SW480 (cell line): ENCODE results near the gene ADAMTSL4.

Source experiments
- DNase-seq: peaks from one replicate; pipeline ENCODE4 v3.0.0-alpha.2; 2016; ENCODE audit warnings: low spot score

ADAMTSL4 gene

GRCh38 chr1:150535511-150536287 lies 13.5 kb upstream of the ADAMTSL4 start:
- peak; percentile 33 for DNase-seq

- DNase-seq, result no peak
These were observed 12.1 kb upstream of the ADAMTSL4 start for GRCh38 chr1:150536836-150537731.

- DNase-seq, result no peak
These were observed 11.2 kb upstream of the ADAMTSL4 start for GRCh38 chr1:150537732-150538684.

- no peak for DNase-seq
These were observed 5.6 kb upstream of the ADAMTSL4 start for GRCh38 chr1:150543500-150544143.

- DNase-seq, result no peak
These were observed 5.0 kb upstream of the ADAMTSL4 start for GRCh38 chr1:150544204-150544603.

GRCh38 chr1:150545486-150546032 lies 3.6 kb upstream of the ADAMTSL4 start:
- no peak for DNase-seq

GRCh38 chr1:150546294-150546937 lies 2.8 kb upstream of the ADAMTSL4 start:
- no peak for DNase-seq

- no peak for DNase-seq
These were observed 930 bp upstream of the ADAMTSL4 start for GRCh38 chr1:150548324-150548631.

GRCh38 chr1:150549496-150550221 lies 451 bp downstream of the ADAMTSL4 start:
- DNase-seq, result no peak

GRCh38 chr1:150550222-150551050 lies 1.2 kb downstream of the ADAMTSL4 start:
- DNase-seq, result no peak

GRCh38 chr1:150551051-150551783 lies 2.0 kb downstream of the ADAMTSL4 start:
- DNase-seq, result no peak

- DNase-seq, result no peak
These were observed 2.5 kb downstream of the ADAMTSL4 start for GRCh38 chr1:150551784-150552127.

GRCh38 chr1:150552128-150552910 lies 3.1 kb downstream of the ADAMTSL4 start:
- no peak for DNase-seq

GRCh38 chr1:150552911-150553289 lies 3.7 kb downstream of the ADAMTSL4 start:
- no peak for DNase-seq

- no peak for DNase-seq
These were observed 4.3 kb downstream of the ADAMTSL4 start for GRCh38 chr1:150553392-150554085.

GRCh38 chr1:150554086-150554452 lies 4.9 kb downstream of the ADAMTSL4 start:
- DNase-seq, result no peak
